ENCODE measurements around the gene DOCK7. TPM values are rescaled to one million over a fixed set of nuclear protein-coding genes. Genes with fewer than 3 reads are reported as not detected.
"Not testable (repeated sequence)": the region's sequence is repeated elsewhere in the genome, so short reads cannot be mapped to it uniquely, and the experiment has no call there.

DOCK7 gene
- total RNA-seq, 1 donor = 153 TPM

DNA sequence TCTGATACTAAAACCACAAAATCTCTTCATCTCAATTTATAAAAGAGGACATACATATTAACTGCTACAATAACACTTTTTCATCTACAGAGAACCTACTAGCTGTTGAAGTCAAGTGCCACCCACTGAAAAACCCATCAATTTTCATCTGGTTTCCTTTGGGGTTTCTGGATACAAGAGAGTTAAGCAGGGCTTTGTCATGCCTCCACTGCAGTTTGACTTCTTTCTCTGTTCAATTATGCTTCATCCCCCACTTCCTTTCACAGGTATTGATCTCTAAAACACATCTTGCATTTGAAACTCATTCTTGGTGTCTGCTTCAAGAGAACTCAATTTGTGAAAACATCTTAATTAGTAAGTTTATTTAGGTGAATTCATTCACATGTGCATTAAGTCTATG is 151.3 kb downstream of the DOCK7 start:
- H3K4me3 ChIP-seq (ENCODE audit: low read depth, low read length) = no peak overlapping the region
- DNase-seq (ENCODE audit: low read depth) = no peak
- TF ChIP-seq, protein P1, sequence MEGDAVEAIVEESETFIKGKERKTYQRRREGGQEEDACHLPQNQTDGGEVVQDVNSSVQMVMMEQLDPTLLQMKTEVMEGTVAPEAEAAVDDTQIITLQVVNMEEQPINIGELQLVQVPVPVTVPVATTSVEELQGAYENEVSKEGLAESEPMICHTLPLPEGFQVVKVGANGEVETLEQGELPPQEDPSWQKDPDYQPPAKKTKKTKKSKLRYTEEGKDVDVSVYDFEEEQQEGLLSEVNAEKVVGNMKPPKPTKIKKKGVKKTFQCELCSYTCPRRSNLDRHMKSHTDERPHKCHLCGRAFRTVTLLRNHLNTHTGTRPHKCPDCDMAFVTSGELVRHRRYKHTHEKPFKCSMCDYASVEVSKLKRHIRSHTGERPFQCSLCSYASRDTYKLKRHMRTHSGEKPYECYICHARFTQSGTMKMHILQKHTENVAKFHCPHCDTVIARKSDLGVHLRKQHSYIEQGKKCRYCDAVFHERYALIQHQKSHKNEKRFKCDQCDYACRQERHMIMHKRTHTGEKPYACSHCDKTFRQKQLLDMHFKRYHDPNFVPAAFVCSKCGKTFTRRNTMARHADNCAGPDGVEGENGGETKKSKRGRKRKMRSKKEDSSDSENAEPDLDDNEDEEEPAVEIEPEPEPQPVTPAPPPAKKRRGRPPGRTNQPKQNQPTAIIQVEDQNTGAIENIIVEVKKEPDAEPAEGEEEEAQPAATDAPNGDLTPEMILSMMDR (IDR thresholded peaks at IDR 0.05; ENCODE audit: insufficient read depth, low read depth, low read length) = no peak

DNA sequence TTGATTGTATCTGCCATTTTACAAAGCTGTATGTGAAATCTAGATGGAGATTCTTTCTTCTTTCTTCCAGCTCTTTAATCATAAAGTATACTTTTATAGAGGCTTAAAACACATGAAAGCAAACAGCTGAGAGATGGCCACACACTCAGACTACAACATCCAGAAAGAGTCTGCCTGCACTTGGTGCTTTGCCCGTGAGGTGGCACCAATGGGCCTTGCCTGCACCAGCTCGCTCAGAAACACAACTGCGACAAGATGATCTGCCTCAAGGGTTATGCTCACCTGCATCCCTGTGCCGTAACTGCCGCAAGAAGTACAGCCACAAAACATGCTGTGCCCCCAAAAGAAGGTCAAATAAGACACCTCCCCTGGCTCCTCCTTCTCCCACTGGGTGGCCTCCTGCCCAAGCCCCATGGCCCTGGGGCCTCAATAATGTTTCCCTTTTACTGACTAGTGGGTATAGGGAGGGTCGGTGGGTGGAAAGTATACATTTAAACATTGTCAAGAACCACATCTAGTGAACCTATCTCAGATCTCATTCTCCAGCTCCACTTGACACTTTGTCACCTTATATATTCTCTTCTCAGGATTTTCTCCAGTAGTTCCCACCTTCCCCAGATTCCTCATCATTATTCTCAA is 157.6 kb downstream of the DOCK7 start:
- DNase-seq (ENCODE audit: low read depth) = peak; percentile 42
- TF ChIP-seq, protein P1 (IDR thresholded peaks at IDR 0.05; ENCODE audit: insufficient read depth, low read depth, low read length) = peak; percentile 75
- no peak overlapping the region for H3K4me3 ChIP-seq (ENCODE audit: low read depth, low read length)

DNA sequence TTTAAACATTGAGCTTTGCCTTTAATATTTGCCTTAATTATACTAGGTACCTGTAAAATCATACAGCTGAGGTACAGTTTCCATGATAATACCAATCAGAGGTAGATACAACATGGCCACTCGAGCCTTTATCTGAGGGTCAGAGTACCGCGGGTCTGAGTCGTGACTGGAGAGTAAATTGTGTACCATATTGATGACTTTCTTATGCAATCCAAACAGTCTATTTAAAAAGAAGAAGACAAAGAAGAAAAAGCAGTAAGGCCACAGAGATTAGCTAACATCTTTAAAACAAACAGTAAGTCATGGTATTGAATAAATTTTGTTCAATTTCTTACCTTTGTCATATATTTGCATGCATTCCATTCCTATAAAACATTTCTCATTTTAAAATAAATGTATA is 159.0 kb downstream of the DOCK7 start:
- TF ChIP-seq, protein P1 (IDR thresholded peaks at IDR 0.05; ENCODE audit: insufficient read depth, low read depth, low read length) = no peak
- no peak for DNase-seq (ENCODE audit: low read depth)
- H3K4me3 ChIP-seq (ENCODE audit: low read depth, low read length) = no peak overlapping the region

DNA sequence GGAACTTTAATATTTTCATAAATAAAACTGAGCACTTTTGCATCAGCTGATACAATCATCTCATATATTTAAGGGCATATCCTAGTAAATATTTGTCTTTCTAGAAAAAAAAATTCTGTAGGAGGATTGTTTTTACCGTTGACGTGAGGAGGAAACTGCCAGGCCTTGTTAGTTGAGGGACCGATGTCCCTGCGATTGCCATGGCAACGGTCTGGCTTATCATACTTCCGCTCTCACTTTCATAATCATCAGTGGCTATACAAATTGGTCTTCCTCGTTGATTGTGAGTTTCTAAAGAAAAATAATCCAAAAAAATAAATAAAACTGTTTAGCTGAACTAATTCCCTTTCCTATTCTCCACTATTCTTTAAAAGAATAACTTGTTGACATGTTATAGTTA is 160.2 kb downstream of the DOCK7 start:
- TF ChIP-seq, protein P1 (IDR thresholded peaks at IDR 0.05; ENCODE audit: insufficient read depth, low read depth, low read length) = no peak
- no peak for DNase-seq (ENCODE audit: low read depth)
- H3K4me3 ChIP-seq (ENCODE audit: low read depth, low read length) = no peak overlapping the region

DNA sequence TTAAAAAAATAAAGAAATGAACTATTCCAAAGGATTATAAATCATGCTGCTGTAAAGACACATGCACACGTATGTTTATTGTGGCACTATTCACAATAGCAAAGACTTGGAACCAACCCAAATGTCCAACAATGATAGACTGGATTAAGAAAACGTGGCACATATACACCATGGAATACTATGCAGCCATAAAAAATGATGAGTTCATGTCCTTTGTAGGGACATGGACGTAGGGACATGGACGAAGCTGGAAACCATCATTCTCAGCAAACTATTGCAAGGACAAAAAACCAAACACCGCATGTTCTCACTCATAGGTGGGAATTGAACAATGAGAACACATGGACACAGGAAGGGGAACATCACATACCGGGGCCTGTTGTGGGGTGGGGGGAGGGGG is 160.8 kb downstream of the DOCK7 start:
- not testable (repeated sequence) for H3K4me3 ChIP-seq (ENCODE audit: low read depth, low read length); DNase-seq (ENCODE audit: low read depth)

DNA sequence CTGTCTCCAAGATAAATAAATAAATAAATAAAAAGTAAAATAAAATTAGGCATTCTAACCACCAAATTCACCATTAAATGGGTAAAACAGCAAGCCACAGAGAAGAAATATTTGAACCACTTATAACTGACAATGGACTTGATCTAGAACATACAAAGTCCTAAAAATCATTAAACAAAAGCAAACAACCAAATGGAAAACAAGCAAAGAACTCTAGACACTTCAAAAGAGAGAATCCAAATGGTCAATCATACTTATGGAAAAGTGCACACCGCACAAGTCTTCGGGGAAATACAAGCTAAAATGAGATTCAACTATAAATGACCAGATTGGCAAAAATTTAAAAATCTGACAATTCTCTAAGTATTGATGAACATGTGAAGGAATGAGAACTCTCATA is 164.3 kb downstream of the DOCK7 start:
- no peak overlapping the region for H3K4me3 ChIP-seq (ENCODE audit: low read depth, low read length)
- DNase-seq (ENCODE audit: low read depth) = no peak
- TF ChIP-seq, protein P1 (IDR thresholded peaks at IDR 0.05; ENCODE audit: insufficient read depth, low read depth, low read length) = no peak

DNA sequence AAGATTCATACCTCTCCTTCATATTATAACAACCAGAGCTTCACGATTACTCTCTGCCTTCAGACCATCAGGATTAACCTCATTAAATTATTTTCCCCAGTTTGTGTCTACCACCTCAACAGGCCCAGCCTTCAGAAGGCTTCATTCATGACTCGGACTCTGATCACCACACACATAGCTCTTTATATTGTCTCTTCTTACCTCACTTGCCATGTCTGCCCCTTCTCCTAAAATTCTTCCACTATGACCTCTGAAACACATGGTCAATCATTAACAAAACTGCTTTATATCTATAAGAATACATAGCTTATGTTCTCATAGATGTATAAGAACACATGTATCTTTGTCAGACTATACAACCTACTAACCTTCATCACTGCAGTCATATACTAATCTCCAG is 171.6 kb downstream of the DOCK7 start:
- TF ChIP-seq, protein P1 (IDR thresholded peaks at IDR 0.05; ENCODE audit: insufficient read depth, low read depth, low read length) = no peak
- H3K4me3 ChIP-seq (ENCODE audit: low read depth, low read length) = no peak overlapping the region
- no peak for DNase-seq (ENCODE audit: low read depth)

All from fibroblast of villous mesenchyme (primary cell).